Stimulated activated CD4-positive, alpha-beta T cell treated with anti-CD3 and anti-CD28 coated beads, Interleukin-2, amount 100 ng/mL, for 4 hours (primary cell): ENCODE results near the gene GGA2.
"Not testable (repeated sequence)": the region's sequence is repeated elsewhere in the genome, so short reads cannot be mapped to it uniquely, and the experiment has no call there.

ENCODE experiments used
- DNase-seq: peaks from one replicate; pipeline ENCODE4 v3.0.0-alpha.2; 2020; ENCODE audit warnings: low read depth

GGA2 gene

DNA sequence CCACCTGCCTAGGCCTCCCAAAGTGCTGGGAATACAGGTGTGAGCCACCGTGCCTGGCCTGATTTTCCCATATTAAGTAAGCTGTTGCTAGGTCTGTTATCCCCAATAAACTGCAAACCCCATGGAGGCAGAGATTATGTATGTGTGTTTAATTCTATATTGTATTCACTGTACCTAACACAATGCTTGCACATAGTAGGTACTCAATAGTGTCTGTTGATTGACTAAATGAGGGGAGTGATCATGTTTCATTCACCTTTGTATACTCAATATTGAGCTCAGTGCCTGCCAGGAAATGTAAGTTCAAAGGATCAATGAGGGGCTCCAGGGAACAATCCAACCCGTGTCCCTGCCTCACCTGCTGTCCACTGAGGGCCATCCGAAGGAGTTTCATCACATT lies 14.6 kb upstream of the GGA2 start:
- DNase-seq, result no peak

DNA sequence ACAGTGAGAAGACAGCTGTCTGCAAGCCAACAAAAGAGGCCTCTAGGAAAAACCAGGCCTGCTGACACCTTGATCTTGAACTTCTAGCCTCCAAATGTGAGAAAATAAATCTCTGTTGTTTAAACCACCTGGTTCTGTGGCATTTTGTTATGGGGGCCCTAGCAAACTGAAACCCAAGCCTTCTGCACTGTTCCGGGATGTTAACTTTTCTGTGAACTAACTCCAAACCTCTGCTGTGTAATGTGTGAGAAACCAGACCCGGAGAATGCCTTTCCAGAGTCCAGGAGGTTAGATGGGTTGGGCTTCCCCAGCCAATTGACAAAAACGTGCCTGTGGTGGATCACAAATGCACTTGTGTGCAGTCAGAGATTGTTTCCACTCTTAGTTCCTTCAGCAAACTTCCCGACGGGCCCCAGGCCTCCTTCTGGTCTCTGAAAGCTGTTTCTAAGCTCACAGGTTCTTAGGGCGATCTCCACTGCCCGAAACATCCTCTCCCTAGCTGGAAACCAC lies 13.6 kb upstream of the GGA2 start:
- no peak for DNase-seq

DNA sequence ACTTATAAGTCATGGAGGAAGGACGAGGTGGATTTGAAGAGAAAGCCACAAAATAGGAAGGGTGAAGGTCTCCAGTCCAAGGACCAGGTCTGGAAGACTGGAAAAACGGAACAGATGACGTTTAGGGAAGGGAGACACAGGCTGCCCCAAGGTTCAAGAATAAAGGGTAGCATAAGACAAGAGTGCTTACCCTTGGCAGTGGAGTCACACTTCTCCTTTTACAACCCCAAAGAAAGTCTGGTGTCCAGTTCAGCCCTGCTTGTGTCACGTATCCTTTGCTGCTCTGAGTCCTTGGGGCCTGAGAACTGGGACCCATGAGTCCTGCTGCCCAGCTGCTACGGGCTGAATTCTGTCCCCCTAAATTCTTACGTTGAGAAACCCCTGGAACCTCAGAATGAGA lies 13.0 kb upstream of the GGA2 start:
- DNase-seq, result no peak

DNA sequence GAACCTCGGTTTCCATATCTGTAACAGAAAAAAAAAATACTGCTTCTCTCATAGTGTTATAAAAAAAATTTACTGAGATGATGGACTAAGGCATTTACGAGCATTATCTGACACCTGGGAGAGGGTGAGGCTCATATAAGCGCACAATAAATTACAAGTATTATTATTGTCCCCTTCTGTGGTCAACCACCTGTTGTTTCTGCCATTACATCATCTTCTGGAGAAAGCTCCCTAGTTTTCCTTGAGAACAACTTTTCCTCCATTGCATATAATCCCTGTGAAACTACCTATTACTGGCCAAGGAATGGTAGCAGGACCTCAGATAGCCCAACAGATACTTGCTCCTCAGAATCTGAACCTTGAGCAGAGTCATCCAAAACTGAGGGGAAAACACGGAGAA lies 11.7 kb upstream of the GGA2 start:
- no peak for DNase-seq

DNA sequence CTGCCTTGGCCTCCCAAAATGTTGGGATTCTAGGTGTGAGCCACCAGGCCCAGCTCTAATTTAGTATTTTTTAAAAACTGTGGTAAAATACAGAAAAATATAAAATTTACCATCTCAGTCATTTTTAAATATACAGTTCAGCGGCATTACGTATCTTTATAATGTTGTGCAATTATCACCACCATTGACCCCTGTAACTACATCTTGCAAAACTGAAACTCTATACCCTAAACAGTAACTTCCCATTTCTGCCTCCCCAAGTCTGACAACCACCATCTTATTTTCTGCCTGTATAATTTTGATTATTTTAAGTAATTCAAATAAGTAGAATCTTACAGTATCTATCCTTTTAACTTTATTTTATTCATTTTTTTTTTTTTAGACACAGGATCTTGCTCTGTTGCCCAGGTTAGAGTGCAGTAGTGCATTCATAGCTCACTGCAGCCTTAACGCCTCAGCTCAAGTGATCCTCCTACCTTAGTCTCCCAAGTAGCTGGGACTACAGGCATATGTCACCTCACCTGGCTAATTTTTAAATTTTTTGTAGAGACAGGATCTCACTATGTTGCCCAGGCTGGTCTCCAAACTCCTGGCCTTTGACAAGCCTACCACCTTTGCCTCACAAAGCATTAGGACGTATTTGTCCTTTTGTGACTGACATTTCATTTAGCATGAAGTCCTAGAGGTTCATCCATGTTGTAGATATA lies 10.9 kb upstream of the GGA2 start:
- DNase-seq, result no peak

DNA sequence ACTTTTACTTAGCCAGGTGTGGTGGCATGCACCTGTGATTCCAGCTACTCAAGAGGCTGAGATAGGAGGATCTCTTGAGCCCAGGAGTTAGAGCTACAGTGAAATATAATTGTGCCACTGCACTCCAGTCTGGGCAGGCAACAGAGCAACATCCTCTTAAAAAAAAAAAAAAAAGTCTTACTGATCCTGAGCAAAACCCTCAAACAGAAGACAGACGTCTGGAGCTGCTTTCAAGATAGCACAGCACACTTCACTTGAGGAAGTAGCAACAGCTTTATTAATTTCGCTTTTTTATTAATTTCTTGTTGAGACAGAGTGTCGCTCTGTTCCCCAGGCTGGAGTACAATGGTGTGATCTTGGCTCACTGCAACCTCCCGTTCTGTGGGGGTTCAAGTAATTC lies 10.2 kb upstream of the GGA2 start:
- no peak for DNase-seq

DNA sequence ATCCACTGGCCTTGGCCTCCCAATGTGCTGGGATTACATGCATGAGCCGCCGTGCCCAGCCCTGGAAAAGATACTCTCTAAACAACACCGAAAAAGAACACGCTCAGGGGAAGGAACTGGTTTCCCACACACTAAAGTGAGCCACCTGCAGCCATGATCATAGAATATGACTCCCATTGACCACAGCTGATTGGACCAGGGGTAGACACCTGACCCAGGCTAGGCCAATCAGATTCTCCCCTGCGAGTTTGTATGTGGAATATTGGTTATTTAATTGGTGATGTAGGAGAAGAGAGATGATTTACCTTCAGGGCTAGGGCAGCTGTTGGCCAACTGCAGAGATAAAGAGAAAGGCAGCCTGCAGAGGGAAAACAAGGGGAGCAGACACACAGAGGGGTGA lies 9.0 kb upstream of the GGA2 start:
- no peak for DNase-seq

DNA sequence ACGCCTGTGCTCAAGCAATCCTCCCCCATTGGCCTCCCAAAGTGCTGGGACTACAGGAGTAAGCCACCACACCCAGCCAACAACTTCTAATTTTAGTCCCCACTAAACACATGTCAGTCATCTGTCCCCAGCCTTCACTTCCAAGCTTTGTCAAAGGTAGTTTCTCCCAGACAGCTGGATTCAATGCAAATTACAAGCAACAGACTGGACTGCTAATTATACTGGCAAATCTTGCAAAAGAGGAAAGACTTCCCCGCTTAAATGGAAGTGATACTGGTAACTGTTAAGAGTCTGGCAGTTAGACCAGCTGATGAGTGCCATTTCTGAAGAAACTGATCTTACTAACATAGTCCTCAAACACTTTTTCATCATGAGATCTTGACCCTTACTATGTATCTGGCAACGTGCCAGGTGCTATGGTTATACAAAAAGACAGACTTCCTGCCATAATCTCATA lies 8.2 kb upstream of the GGA2 start:
- no peak for DNase-seq

DNA sequence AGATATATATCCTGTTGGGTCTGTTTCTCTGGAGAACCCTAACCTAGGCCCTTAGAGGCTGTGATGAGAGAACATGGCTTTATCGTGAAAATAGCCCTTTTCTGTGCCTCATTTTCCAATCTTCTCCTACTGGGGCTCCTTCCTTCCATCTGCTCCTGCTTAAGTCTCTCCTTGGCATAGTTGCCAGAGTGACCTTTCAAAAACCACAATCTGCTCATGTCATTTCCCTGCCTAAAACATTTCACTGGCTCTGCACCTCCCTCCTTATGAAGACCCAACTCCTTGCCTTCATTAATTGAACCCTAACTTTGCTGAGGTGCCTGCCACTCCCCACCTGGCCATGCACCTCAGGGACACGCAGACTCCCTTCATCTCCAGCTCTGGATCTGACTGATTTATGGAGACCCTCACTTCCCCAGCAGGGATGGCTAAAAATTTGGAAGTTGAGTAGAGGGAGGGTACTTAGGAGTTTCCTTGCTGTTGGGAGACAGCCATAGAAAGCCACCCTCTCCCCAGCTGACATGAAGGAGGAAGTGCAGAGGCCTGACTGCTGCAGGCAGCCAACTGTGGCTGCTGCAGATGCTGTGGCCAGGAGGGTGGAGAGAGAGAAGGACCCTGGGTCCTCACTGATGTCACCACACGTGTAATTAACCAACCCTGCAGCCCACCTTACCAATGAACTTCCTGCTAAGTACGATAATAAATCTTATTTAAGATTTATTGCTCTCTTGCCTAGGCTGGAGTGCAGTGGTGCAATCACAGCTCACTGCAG lies 6.3 kb upstream of the GGA2 start:
- no peak for DNase-seq

DNA sequence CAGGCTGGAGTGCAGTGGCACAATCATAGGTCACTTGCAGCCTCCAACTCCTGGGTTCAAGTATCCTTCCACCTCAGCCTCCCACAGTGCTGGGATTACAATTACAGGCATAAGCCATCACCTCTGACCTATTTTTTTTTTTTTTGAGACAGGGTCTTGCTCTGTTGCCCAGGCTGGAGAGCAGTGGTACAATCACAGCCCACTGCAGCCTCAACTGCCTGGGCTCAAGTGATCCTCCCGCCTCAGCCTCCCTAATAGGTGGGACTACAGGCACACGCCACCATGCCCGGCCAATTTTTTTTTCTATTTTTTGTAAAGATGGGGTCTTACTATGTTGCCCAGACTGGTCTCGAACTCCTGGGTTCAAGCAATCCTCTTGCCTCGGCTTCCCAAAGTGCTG lies 5.6 kb upstream of the GGA2 start:
- DNase-seq, result no peak

DNA sequence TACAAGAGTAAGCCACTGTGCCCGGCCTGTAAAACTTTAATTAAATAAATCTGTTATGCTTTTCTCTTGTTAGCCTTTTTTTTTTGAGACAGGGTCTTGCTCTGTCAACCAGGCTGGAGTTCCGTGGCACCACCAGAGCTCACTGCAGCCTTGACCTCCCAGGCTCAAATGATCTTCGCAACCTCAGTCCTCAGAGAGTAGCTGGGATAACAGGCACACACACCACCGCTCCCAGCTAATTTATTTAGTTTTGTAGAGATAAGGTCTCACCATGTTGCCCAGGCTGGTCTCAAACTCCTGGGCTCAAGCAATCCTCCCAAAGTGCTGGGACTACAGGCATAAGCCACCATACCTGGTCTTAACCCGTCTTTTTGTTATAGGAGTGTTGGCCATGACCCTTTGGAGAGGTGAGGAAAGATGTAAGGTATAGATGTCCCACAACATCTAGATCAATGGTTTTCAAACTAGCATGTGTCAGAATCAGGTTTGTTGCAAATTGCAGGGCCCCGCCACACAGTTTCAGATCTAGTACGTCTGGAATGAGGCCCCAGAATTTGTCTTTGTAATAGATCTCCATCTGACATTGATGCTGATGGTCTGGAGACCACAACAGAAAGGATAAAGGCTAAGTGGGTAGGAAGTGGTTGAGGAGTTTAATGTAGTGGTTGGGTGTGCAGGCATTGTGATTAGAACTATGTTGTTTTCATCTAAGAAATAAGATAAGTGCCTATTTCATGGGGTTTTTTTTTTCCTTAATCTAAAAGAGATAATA lies 4.3 kb upstream of the GGA2 start:
- DNase-seq, result no peak

DNA sequence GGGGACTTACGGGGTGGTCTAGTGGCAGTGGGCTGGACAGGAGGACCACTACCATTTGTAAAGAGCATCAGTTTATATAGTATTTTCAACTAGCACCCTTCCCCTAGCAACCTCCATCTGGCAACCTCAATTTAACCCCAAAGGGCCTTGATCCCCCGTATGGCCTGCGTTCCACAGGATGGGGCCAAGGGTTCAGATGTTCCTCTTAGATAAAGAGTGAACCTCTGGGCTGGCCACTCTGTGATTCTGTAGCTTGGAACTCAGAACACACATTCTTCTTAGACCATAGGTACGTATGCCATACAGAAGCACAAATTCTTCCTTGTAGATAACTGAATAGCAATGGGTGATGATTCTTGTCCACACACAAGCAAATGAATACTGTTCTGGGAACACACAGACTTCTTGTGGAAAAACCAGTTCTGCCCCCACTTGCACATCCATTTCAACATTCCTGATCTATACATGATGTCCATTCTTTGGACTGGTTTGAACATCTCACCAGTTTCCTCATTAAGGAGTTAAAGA lies 1.9 kb upstream of the GGA2 start:
- no peak for DNase-seq

DNA sequence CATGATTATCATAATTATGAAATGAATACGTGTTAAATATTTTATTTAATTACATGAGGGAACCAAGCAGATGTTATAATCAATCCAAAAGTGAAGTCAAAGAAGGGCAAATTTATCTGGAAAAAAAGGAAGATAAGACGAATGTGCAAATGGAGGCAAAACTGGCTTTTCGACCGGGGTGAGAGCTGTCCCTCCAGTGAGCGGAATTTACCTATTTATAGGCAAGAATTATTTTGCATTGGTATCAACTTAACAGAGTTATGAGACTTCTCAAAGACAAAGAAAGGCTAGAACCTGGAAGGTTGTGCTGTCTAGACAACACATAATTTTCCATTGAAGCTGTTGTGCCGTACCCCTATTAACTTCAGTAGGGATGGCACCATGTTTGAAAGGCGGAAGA lies 1.4 kb upstream of the GGA2 start:
- DNase-seq, result no peak

DNA sequence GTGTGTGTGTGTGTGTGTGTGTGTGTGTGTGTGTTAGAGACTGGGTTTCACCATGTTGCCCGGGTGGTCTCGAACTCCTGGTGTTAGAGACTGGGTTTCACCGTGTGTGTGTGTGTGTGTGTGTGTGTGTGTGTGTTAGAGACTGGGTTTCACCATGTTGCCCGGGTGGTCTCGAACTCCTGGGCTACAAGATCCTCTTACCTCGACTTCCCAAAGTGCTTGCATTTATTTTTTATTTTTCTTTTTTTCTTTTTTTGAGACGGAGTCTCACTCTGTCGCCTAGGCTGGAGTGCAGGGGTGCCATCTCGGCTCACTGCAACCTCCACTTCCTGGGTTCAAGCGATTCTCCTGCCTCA lies 599 bp upstream of the GGA2 start:
- not testable (repeated sequence) for DNase-seq

DNA sequence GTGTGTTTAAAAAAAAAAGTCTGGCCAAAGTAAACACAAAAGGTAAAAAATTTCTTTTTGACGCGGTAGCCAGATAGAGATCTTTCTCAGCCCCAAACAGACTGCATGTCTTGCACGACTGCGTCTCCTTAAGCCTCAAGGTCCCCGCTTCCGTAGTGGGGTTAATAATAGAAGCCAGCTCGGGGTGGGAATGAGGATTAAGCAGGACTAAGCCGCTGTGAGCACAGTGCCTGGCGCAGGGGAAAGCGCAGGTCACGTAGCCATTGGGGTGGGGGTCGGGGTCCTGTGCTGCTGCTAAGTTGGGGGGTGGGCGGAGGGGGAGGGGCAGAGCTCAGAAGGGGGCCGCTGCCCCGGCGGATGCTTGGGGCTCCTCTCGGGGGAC lies 521 bp downstream of the GGA2 start:
- DNase-seq, result no peak

DNA sequence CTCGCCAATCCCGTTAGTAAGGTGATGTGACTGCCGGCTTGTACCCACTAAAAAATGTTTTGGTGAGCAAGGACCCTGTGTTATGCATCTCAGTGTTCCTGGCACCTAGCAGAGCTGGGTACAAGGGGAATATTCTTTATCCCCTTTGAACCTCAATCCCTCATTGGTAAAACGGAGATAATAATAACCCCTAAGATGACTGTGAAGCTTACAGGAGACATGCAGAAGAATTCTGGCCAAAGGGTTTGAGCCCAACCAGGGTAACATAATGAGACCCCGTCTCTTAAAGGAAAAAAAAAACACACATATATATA lies 896 bp downstream of the GGA2 start:
- DNase-seq, result no peak

DNA sequence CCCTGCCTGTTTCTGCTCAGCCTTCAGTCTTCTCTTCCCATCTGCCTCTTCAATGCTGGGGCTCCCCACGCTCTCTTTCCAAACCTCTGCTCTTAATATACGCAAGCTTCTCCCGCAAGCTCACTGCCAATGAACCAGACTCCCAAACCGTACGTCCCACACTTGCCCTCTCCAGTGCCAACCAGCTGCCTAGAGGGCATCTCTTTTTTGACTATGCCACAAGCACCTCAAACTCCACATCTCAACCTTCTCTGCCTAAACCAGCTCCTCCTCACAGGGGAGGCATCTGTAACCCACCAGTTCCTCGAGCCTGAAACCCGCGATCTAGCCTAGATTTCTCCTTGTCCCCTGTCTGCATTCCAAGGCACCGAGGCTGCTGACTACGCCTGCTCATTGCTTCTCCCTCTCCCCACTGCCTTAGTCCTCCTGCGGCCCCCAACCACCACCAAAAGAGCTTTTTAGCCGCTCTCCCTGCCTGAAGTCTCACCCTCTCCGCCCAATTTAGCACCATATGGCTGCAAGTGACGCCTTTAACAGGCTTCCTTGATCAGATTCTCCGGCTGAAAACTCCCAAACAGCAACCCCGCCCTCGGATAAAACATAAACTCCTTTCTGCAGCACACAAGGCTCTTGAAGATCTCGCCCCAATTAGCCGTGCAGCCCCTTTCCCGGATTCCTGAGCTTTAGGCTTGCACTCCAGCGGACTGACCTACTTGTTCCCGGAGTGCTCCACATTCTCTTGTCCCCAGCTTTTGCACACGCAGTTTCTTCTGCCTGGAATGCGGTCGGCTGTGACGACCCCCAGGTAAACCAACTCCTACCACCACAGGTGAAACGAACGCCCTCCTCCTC lies 1.5 kb downstream of the GGA2 start:
- no peak for DNase-seq

DNA sequence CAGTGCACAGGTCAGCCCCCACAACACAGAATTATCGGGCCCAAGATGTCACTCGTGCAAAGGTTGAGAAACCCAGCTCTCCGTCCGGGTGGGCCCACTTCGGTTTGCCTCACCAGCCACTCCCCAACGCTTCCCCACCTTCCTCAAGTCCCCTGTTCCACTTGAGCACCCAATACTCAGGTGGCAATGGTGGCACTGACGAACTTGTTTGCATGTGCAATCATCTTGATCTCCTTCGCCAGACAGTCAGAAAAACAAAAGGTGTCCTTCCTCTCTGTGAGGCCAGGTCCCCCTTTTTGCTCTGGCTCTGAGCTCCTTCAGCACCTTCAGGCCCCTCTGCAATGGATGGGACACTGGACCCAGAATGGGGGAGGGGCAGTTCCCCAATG lies 3.7 kb downstream of the GGA2 start:
- no peak for DNase-seq

DNA sequence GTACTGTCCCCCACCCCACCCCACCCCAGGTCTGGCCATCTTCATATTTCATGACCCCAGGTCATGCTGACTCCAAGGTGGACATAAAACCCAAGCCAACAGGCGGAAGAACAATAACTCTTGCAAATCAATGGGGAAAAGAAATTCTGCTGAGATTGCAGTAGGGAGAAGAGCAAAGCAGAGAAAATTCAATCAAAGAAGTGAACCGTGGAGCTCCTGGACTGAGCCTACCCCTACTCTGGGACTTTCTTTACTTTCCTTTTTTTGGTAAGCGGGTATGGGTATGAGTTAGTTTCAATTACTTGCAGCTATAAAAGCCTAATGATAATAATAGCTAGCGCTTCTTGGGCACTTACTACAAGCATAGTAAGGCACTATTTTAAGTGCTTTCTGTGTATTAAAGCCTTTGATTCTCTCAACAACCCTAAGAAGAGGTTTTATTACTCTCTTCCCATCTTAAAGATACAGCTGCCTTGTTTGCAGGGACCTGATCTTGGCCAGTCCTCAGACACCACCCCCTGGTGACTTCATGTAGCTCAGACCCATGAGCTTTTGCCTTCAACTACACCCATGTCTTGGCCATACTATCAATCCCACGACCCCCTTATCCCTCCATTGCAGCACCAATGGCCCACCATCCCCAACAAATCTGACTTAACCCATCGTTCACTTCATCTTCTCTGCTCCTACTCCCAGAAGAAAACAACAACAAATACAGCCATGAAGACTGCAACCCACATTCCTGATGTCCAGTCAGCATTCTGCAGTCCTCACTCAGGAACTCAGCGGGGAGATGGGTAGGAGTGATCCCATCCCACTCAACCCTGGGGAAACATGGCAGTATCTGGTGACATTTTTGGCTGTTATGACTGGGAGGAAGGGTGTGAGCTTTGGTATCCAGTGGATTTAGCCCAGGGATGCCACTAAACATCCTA lies 4.4 kb downstream of the GGA2 start:
- no peak for DNase-seq

DNA sequence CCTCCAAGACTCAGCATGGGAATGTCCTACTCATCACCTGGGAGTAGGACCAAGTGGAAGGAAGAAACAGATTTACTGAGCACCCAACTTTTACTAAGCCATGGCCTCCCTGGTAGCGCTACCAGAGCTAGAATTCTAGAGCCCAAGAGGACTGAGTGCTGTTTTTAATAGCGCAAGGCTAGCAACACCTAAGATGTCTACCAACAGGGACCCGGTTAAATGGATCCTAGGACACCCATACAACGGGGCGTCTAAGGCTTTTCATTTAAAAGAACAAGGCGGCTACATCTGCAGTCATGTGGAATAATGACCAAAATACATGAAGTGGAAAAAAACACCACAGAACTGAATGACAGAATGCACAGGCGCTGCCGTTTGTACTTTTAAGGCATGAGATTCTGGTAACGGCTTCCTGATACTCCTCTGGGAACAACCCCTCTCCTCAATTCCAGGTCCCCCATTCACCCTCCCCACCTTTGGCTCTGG lies 5.1 kb downstream of the GGA2 start:
- no peak for DNase-seq
